Upper lobe of left lung (tissue), 6 donors: ENCODE measurements around the gene VAV1. TPM values are rescaled to one million over a fixed set of nuclear protein-coding genes. Genes with fewer than 3 reads are reported as not detected.

Source experiments
- ATAC-seq, 2 donors: fragments of 200-7000 bp; cut with Tn5 transposase; one replicate each; pipeline ENCODE4 v1.9.1; 2022; ENCODE audit warnings: mild to moderate bottlenecking in 2 of 2, moderate library complexity in 2 of 2; ENCODE audit not compliant: low FRiP score in 2 of 2
- DNase-seq, 2 donors: peaks; one replicate each; pipeline ENCODE4 v3.0.0-alpha.2; 2019 to 2020
- H3K27ac ChIP-seq, 4 donors: fragments of 200-600 bp; sonication (generic); one replicate each; pipeline ENCODE4 v1.5.1; 2016 to 2019
- H3K27me3 ChIP-seq, 4 donors: fragments of 200-600 bp; sonication (generic); one replicate each; pipeline ENCODE4 v1.5.1; 2017 to 2019
- H3K36me3 ChIP-seq, 4 donors: fragments of 200-600 bp; sonication (generic); one replicate each; pipeline ENCODE4 v1.5.1; 2016 to 2019
- H3K4me1 ChIP-seq, 4 donors: fragments of 200-600 bp; sonication (generic); one replicate each; pipeline ENCODE4 v1.5.1; 2018 to 2019
- H3K4me3 ChIP-seq, 4 donors: fragments of 200-600 bp; sonication (generic); one replicate each; pipeline ENCODE4 v1.5.1; 2017 to 2019; ENCODE audit warnings: mild to moderate bottlenecking in 2 of 4, moderate library complexity in 1 of 4
- H3K9me3 ChIP-seq, 4 donors: fragments of 200-600 bp; sonication (generic); one replicate each; pipeline ENCODE4 v1.5.1; 2018 to 2019
- EP300 ChIP-seq, 4 donors: sonication (generic); formaldehyde crosslinking; IDR thresholded peaks; one replicate each; pipeline ENCODE4 v1.5.1; 2017; ENCODE audit warnings: antibody characterized with exemption in 4 of 4, control low read depth in 2 of 4
- POLR2A ChIP-seq, 4 donors: fragments of 450-650 bp; IDR thresholded peaks; one replicate each; pipeline ENCODE4 v1.5.1; 2016 to 2017; ENCODE audit warnings: antibody characterized with exemption in 4 of 4, mild to moderate bottlenecking in 2 of 4
- POLR2AphosphoS5 ChIP-seq, 2 donors: sonication (generic); formaldehyde crosslinking; IDR thresholded peaks; one replicate each; pipeline ENCODE4 v1.5.1; 2017; ENCODE audit warnings: antibody characterized with exemption in 2 of 2
- WGBS, 2 donors: methylation state at CpG; one replicate each; pipeline ENCODE4 v1.1.5; 2017 to 2018; 5-methylcytosine and 5-hydroxymethylcytosine counted together
- total RNA-seq, 6 donors: library from RNA; depleted of rRNA in 4 of 6; stranded (reverse); fragments of >200 nt in 4 of 6; gene quantifications; one replicate each; pipeline versions ENCODE4 v1.1.0 to v1.2.1, GENCODE V29; 2016 to 2021
- TF ChIP-seq, protein P1 (sequence below), 6 experiments: fragments of 450-650 bp in 4 of 6; fragments of 200-600 bp in 2 of 6; sonication (generic) in 2 of 6; IDR thresholded peaks; one replicate each; pipeline ENCODE4 v1.5.1; 2016 to 2019; ENCODE audit warnings: antibody characterized with exemption in 6 of 6
- donor health status: DM: no; HTN: no; CAD: no; lungs with moderate emphysema.
- donor health status: DM: no; HTN: yes; CAD: no; lungs with severe emphysema.

Gene VAV1
- total RNA-seq, 6 donors from 2014 or later = 13.9 to 53.4 (median 24.1) TPM

DNA sequence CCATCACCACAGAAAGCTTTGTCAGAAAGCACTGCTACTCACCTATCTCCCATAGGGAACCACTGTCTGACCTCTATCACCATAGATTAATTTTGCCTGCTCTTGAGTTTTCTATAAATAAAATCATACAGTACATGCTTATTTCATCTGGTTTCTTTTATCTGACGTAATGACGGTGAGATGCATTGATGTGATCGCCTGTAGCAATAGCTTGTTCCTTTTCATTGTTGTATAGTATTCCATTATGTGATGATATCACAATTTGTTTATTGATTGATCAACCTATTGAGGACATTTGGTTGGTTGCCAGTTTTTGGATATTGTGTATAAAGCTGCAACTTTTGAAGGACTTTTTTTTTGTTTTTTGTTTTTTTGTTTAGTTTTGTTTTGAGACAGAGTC, 63.0 kb downstream of the VAV1 start:
- DNase-seq (no peak), ATAC-seq (no peak)
- no peaks in the 10 kb centered on the region for H3K27me3 ChIP-seq
- peaks cover 0 to 2% (median 0%) of the 10 kb centered on the region in 4 donors for H3K36me3 ChIP-seq
- H3K4me3 ChIP-seq = no peak overlapping the region
- no peaks in the 10 kb centered on the region for H3K9me3 ChIP-seq
- TF ChIP-seq, protein P1, sequence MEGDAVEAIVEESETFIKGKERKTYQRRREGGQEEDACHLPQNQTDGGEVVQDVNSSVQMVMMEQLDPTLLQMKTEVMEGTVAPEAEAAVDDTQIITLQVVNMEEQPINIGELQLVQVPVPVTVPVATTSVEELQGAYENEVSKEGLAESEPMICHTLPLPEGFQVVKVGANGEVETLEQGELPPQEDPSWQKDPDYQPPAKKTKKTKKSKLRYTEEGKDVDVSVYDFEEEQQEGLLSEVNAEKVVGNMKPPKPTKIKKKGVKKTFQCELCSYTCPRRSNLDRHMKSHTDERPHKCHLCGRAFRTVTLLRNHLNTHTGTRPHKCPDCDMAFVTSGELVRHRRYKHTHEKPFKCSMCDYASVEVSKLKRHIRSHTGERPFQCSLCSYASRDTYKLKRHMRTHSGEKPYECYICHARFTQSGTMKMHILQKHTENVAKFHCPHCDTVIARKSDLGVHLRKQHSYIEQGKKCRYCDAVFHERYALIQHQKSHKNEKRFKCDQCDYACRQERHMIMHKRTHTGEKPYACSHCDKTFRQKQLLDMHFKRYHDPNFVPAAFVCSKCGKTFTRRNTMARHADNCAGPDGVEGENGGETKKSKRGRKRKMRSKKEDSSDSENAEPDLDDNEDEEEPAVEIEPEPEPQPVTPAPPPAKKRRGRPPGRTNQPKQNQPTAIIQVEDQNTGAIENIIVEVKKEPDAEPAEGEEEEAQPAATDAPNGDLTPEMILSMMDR (IDR thresholded peaks at IDR 0.05) = no peak
- TF ChIP-seq POLR2AphosphoS5 (IDR thresholded peaks at IDR 0.05) (no peak), EP300 (IDR thresholded peaks at IDR 0.05) (no peak), POLR2A (IDR thresholded peaks at IDR 0.05) (no peak)
- H3K4me1 ChIP-seq = no peaks in the 10 kb centered on the region
- no peak overlapping the region for H3K27ac ChIP-seq
- 92 to 96% methylated on average over 3 of the region's 3 CpGs for WGBS, 2 donors

DNA sequence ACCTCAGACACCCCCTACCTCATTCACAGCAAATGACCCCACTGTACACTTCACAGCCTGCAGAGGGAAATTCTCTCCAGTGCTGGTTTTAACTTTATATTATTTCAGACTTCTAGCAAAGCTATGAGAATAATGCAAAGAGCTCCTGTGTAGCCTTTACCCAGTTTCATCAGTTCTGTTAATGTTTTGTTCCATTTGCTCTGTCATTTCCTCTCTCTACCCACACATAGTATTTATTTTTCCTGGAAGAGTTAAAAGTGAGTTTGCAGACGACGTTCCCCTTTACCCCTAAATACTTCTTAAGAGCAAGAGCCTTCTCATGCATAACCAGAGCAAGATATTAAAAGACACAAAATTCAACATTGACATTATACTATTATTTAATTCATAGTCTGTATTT, 65.0 kb downstream of the VAV1 start:
- no peak overlapping the region for H3K4me3 ChIP-seq
- H3K4me1 ChIP-seq = no peaks in the 10 kb centered on the region
- DNase-seq (no peak), ATAC-seq (no peak)
- no peak overlapping the region for H3K27ac ChIP-seq
- H3K9me3 ChIP-seq = no peaks in the 10 kb centered on the region
- TF ChIP-seq POLR2AphosphoS5 (IDR thresholded peaks at IDR 0.05) (no peak), EP300 (IDR thresholded peaks at IDR 0.05) (no peak), POLR2A (IDR thresholded peaks at IDR 0.05) (no peak)
- TF ChIP-seq, protein P1 (IDR thresholded peaks at IDR 0.05) = no peak
- peaks cover 0 to 2% (median 0%) of the 10 kb centered on the region in 4 donors for H3K36me3 ChIP-seq
- H3K27me3 ChIP-seq = no peaks in the 10 kb centered on the region
- WGBS, 2 donors = 9 to 20% methylated on average over 2 of the region's 2 CpGs

DNA sequence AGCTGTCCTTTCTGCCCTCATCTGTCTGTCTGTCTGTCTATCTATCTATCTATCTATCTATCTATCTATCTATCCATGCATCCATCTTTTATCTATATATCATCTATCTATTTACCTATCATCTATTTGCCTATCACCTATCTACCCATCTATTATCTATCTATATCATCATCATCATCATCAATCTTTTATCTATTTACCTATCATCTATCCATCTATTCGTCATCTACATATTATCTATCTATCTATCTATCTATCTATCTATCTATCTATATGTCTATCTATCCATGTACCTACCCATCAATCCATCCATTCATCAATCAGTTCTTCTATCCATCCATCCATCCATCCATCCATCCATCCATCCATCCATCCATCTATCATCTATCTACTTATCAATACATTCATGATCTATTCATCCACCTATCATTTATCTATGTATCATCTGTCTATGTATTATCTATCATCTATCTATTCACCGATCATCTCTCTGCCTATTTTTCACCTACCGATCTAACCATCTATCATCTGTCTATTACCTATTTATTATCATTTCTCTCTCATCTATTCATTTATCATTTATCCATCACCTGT, 65.7 kb downstream of the VAV1 start:
- peaks cover 0 to under 1% (median 0%) of the 10 kb centered on the region in 4 donors for H3K36me3 ChIP-seq
- no peak for ATAC-seq
- H3K4me1 ChIP-seq = no peaks in the 10 kb centered on the region
- no peak overlapping the region for H3K27ac ChIP-seq
- H3K4me3 ChIP-seq = no peak overlapping the region
- no peak for TF ChIP-seq POLR2AphosphoS5 (IDR thresholded peaks at IDR 0.05)
- TF ChIP-seq POLR2A (IDR thresholded peaks at IDR 0.05) = no peak
- no peak for TF ChIP-seq EP300 (IDR thresholded peaks at IDR 0.05)
- TF ChIP-seq, protein P1 (IDR thresholded peaks at IDR 0.05) = no peak
- H3K9me3 ChIP-seq = no peaks in the 10 kb centered on the region
- H3K27me3 ChIP-seq = no peaks in the 10 kb centered on the region
- no peak for DNase-seq
- 87 to 93% methylated on average over 3 of the region's 3 CpGs for WGBS, 2 donors

DNA sequence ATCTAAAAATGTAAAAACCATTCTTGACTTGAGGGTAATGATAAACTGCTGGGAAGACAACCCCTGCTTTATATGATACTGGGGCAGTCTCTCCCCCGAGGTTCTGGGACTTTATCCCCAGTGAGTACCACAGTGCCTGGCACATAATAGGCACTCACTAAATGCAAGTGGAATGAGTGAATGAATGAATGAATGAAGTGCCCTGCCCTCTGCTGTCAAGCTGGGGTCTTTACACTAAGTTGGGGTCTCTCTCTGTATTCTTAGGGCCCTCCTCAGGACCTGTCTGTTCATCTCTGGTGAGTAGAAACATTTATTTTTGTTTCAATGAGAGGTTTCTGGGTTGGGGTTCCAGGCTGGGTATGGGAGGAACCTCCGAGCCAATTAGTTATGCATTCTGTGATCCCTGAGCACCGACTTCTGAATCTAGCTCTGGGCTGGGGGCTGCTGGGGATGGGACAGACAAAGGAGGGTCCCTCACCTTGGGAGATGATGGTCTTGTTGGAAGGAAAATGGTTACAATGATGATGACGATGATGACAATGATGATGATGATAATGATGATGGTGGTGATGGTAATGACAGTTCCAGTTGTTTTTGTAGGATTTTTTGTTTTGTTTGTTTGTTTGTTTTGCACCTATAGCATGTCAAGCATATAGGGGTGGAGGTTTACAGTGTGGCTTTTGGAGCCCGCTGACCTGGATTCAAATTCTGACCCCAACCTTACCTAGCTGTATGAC, 70.5 kb downstream of the VAV1 start:
- 81 to 85% methylated on average over 5 of the region's 5 CpGs for WGBS, 2 donors
- Histone ChIP-seq H3K4me1 (no peaks in the 10 kb centered on the region), H3K27me3 (no peaks in the 10 kb centered on the region), H3K9me3 (no peaks in the 10 kb centered on the region), H3K36me3 (no peaks in the 10 kb centered on the region), H3K4me3 (no peak overlapping the region), H3K27ac (no peak overlapping the region)
- no peak for TF ChIP-seq EP300 (IDR thresholded peaks at IDR 0.05)
- no peak for DNase-seq
- no peak for ATAC-seq

DNA sequence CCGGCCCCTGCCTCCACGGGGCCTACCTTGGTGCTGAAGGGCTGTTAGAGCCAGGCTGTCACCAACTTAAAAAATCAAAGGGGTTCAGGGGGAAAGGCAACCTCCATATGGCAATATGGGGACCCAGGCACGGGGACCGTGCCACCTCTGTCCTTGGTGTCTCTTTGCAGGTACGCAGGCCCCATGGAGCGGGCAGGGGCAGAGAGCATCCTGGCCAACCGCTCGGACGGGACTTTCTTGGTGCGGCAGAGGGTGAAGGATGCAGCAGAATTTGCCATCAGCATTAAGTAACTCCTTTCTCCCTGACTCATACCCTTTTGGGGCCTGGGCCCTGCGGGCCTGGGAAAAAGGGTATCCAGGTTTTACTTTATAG, 75.3 kb downstream of the VAV1 start:
- Histone ChIP-seq H3K27me3 (no peaks in the 10 kb centered on the region), H3K9me3 (no peaks in the 10 kb centered on the region), H3K4me1 (no peaks in the 10 kb centered on the region), H3K4me3 (no peak overlapping the region), H3K36me3 (no peaks in the 10 kb centered on the region), H3K27ac (no peak overlapping the region)
- no peak for TF ChIP-seq EP300 (IDR thresholded peaks at IDR 0.05)
- DNase-seq (peak in 1 of 2 donors; percentile 37), ATAC-seq (no peak)
- 89 to 97% methylated on average over 9 to 11 of the region's 11 CpGs for WGBS, 2 donors

DNA sequence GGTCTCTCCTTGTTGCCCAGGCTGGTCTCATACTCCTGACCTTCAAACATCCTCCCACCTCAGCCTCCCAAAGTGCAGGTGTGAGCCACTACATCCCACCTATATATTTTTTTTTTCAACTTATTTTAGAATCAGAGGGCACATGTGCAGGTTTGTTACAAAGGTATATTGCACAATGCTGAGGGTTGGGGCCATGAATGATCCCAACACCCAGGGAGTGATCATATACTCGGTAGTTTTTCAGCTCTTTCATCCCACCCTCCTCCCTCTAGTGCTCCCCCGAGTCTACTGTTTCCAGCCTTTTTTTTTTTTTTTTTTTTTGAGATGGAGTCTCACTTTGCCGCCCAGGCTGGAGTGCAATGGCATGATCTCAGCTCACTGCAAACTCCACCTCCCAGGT, 76.5 kb downstream of the VAV1 start:
- Histone ChIP-seq H3K27ac (no peak overlapping the region), H3K4me1 (no peaks in the 10 kb centered on the region), H3K9me3 (no peaks in the 10 kb centered on the region), H3K27me3 (no peaks in the 10 kb centered on the region), H3K4me3 (no peak overlapping the region), H3K36me3 (peaks cover 0 to 1% (median under 1%) of the 10 kb centered on the region in 4 donors)
- TF ChIP-seq POLR2AphosphoS5 (IDR thresholded peaks at IDR 0.05) = no peak
- no peak for TF ChIP-seq POLR2A (IDR thresholded peaks at IDR 0.05)
- TF ChIP-seq, protein P1 (IDR thresholded peaks at IDR 0.05) = no peak
- TF ChIP-seq EP300 (IDR thresholded peaks at IDR 0.05) = no peak
- no peak for ATAC-seq
- no peak for DNase-seq
- WGBS, 2 donors = 81 to 93% methylated on average over 3 of the region's 3 CpGs
